K562 (cell line): ENCODE data around the gene NQO2. TPM values are rescaled to one million over a fixed set of nuclear protein-coding genes. Genes with fewer than 3 reads are reported as not detected.

Experiments
- ARID3B ChIP-seq: fragments of 250-450 bp; sonication (Bioruptor Pico); IDR thresholded peaks from 2 replicates; pipeline ENCODE4 v1.4.0; 2020; ENCODE audit warnings: borderline replicate concordance
- ASH1L ChIP-seq: fragments of 450-650 bp; IDR thresholded peaks from 2 replicates; pipeline ENCODE4 v1.6.1; 2018; ENCODE audit warnings: borderline replicate concordance, mild to moderate bottlenecking, low read depth; ENCODE audit not compliant: partially characterized antibody
- BCL6 ChIP-seq: fragments of 250-450 bp; sonication (Bioruptor Pico); IDR thresholded peaks from 2 replicates; pipeline ENCODE4 v1.4.0; 2020
- BCOR ChIP-seq: fragments of 450-650 bp; IDR thresholded peaks from 2 replicates; pipeline ENCODE4 v1.6.1; 2016
- HDAC6 ChIP-seq: IDR thresholded peaks from 2 replicates; pipeline ENCODE4 v1.6.1; 2012; ENCODE audit warnings: low read depth, mild to moderate bottlenecking, control low read depth, inconsistent platforms, low read length, moderate library complexity
- LARP7 ChIP-seq: fragments of 450-650 bp; IDR thresholded peaks from 2 replicates; pipeline ENCODE4 v1.6.1; 2016
- PBX2 ChIP-seq, 2 experiments: IDR thresholded peaks in 1 of 2; conservative IDR thresholded peaks in 1 of 2; 2 replicates each; pipeline ENCODE4 v1.6.1; 2016; ENCODE audit warnings: low read depth in 2 of 2, mild to moderate bottlenecking in 1 of 2, missing compliant biosample characterization in 1 of 2, missing genetic modification characterization in 1 of 2, moderate library complexity in 1 of 2
- RUNX1 ChIP-seq: sonication (generic); IDR thresholded peaks from 2 replicates; pipeline ENCODE4 v1.6.1; 2016; ENCODE audit warnings: antibody characterized with exemption, low read depth
- SMAD1 ChIP-seq: fragments of 150-350 bp; IDR thresholded peaks from 2 replicates; pipeline ENCODE4 v1.6.1; 2014; ENCODE audit warnings: low read length, low read depth; ENCODE audit not compliant: partially characterized antibody
- USF2 ChIP-seq: sonication (generic); formaldehyde crosslinking; IDR thresholded peaks from 2 replicates; pipeline ENCODE4 v1.5.0; 2020; ENCODE audit warnings: missing genetic modification reagents
- ZBTB11 ChIP-seq, 3 experiments: fragments of 200-800 bp in 1 of 3; fragments of 250-450 bp in 1 of 3; fragments of 450-650 bp in 1 of 3; sonication (Bioruptor Pico) in 1 of 3; sonication (Bioruptor generic) in 1 of 3; formaldehyde crosslinking in 1 of 3; IDR thresholded peaks; 2 replicates each; pipeline versions ENCODE4 v1.6.1 to v1.8.0; 2016 to 2022; ENCODE audit warnings: mild to moderate bottlenecking in 2 of 3, missing genetic modification characterization in 2 of 3, missing compliant biosample characterization in 1 of 3, moderate library complexity in 1 of 3
- ZBTB49 ChIP-seq: sonication (generic); formaldehyde crosslinking; IDR thresholded peaks from 2 replicates; pipeline ENCODE4 v1.8.0; 2022; ENCODE audit warnings: missing genetic modification reagents, mild to moderate bottlenecking, borderline replicate concordance
- polyA plus RNA-seq, 8 experiments: library from polyadenylated mRNA; depleted of rRNA in 4 of 8; stranded (reverse) in 5 of 8; unstranded in 3 of 8; fragments of >200 nt; fragmentation: Nextera tagmentation in 2 of 8; fragmentation: Illumina TruSeq in 1 of 8; extraction: Ambion mirVana in 2 of 8; extraction: Trizol in 1 of 8; gene quantifications; 2 replicates each; pipeline versions ENCODE4 v1.2.1 to v1.2.3, GENCODE V29; 2011 to 2014; ENCODE audit warnings: inconsistent platforms in 1 of 8, missing spikeins in 1 of 8
- total RNA-seq, 7 experiments: library from RNA; depleted of rRNA in 6 of 7; stranded (reverse); fragments of >200 nt in 6 of 7; fragmentation: Illumina TruSeq in 2 of 7; extraction: Trizol in 2 of 7; gene quantifications; 2 replicates each; pipeline versions ENCODE4 v1.2.1 to v1.2.3, GENCODE V29; 2011 to 2021; ENCODE audit warnings: low replicate concordance in 1 of 7

Gene NQO2
- total and polyA plus RNA-seq, 9 of the 15 experiments (the other 6 are each of a cell fraction or from before 2014, with no cell fraction given): 54.6 to 214 (median 116) TPM

GRCh38 chr6:3022765-3023662 is 23.3 kb downstream of the NQO2 start (continued):
- TF ChIP-seq PBX2 (CRISPR knock-in tag; IDR thresholded peaks at IDR 0.05; ENCODE audit: low read depth): no peak
- TF ChIP-seq PBX2 (tag; conservative IDR thresholded peaks at IDR 0.05; ENCODE audit: low read depth): no peak
- no peak for TF ChIP-seq ZBTB49 (CRISPR knock-in tag)
- no peak for TF ChIP-seq HDAC6
- no peak for TF ChIP-seq ASH1L
- no peak for TF ChIP-seq BCOR
- TF ChIP-seq LARP7: 0 out of 2 replicates have a peak, but pooled peaks have one; percentile 80
- no peak for TF ChIP-seq ZBTB11 (CRISPR knock-in tag; IDR thresholded peaks at IDR 0.05)
- TF ChIP-seq BCL6 (CRISPR knock-in tag): no peak
- TF ChIP-seq ARID3B (CRISPR knock-in tag): no peak
- no peak for TF ChIP-seq USF2 (CRISPR knock-in tag)
- no peak for TF ChIP-seq RUNX1
- no peak for TF ChIP-seq SMAD1
